ENCODE measurements around the gene FIGNL1. TPM values are rescaled to one million over a fixed set of nuclear protein-coding genes. Genes with fewer than 3 reads are reported as not detected.

The FIGNL1 gene
- total and polyA plus RNA-seq, 2 of the 4 experiments (the other 2 are of a cell fraction), result 8.2 to 27.1 TPM

DNA sequence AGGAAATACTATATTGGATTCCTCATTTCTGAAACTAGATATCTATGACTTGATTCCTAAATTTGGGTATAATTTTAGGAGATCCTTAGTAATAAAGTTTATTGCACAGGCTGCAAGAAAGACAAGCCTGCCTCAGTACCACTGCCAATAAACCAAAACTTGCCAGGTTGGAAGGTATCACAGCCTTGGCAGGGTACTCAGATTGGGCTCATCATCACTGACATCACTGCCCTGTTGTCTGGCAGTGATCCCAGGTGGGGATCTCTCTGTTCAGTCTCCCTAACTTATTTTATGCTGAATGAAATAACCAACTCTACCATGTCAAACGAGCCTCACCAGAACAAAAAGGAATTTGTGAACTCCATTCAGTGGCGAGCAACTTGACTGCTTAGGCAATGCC lies 18.8 kb downstream of the FIGNL1 start:
- H2AK5ac ChIP-seq (ENCODE audit: low read depth, low read length), result no peak overlapping the region
- no peaks in the 10 kb centered on the region for H3K9me3 ChIP-seq (ENCODE audit: control insufficient read depth, insufficient read depth, low read length)
- no peaks in the 10 kb centered on the region for H3K79me1 ChIP-seq (ENCODE audit: low read depth in 1 of 2, low read length in 2 of 2)
- H3K23ac ChIP-seq (ENCODE audit: low read depth, low read length), result no peak overlapping the region
- H3K4me2 ChIP-seq (ENCODE audit: low read depth, low read length), result no peak overlapping the region
- WGBS, 2 experiments (ENCODE audit: extremely low coverage in 2 of 2, insufficient read length in 1 of 2), result no CpG with 5 or more reads among the region's 2 CpGs
- no peak overlapping the region for H4K8ac ChIP-seq (ENCODE audit: low read depth in 2 of 2, low read length in 2 of 2)
- H2AK9ac ChIP-seq (replicated peaks; ENCODE audit: low read depth, low read length, poor library complexity), result no peak overlapping the region
- H2BK20ac ChIP-seq (ENCODE audit: low read depth, low read length), result no peak overlapping the region
- ChIA-PET POLR2A (ENCODE audit: unreplicated experiment) (no interaction called here), CTCF (no interaction called here)
- no peak for ATAC-seq (ENCODE audit: low read depth)
- no peaks in the 10 kb centered on the region for H3K27me3 ChIP-seq (ENCODE audit: control insufficient read depth, insufficient read depth, low read length)
- no peak overlapping the region for H2AFZ ChIP-seq (replicated peaks; ENCODE audit: low read length, poor library complexity)
- no peak overlapping the region for H3K18ac ChIP-seq (ENCODE audit: low read depth, low read length)
- no peak overlapping the region for H3K56ac ChIP-seq (ENCODE audit: extremely low read depth, insufficient read depth, low read length)
- no peak overlapping the region for H2BK120ac ChIP-seq (ENCODE audit: low read depth, low read length)
- no TSS peak for BruUV-seq (replicated peaks)
- H3K4ac ChIP-seq (ENCODE audit: low read depth, low read length), result no peak overlapping the region
- intact Hi-C loops (cut with micrococcal nuclease) (no loop called here), in situ Hi-C loops (cut with MboI; ENCODE audit: low sequenced_read_pairs) (no loop called here), dilution Hi-C loops (cut with HindIII; ENCODE audit: low sequenced_read_pairs, unreplicated experiment) (no loop called here)
- no peak overlapping the region for H3K4me3 ChIP-seq (ENCODE audit: insufficient read depth, low read depth, low read length)
- H4K20me1 ChIP-seq (ENCODE audit: insufficient read depth, low read length), result no peaks in the 10 kb centered on the region
- H3K9me1 ChIP-seq (ENCODE audit: insufficient read depth, low read length), result peaks cover 5% of the 10 kb centered on the region; the same call in 1 of the 2 replicates
- no peak for TF ChIP-seq CEBPB (IDR thresholded peaks at IDR 0.05; ENCODE audit: low read depth, low read length)
- no peak for TF ChIP-seq CTCF (conservative IDR thresholded peaks at IDR 0.05; ENCODE audit: low read depth, low read length)
- TF ChIP-seq RCOR1 (IDR thresholded peaks at IDR 0.05; ENCODE audit: insufficient replicate concordance, low read length), result no peak
- TF ChIP-seq POLR2A (IDR thresholded peaks at IDR 0.05; ENCODE audit: low read depth, low read length), result no peak
- TF ChIP-seq SMC3 (IDR thresholded peaks at IDR 0.05; ENCODE audit: low read depth, low read length), result no peak
- TF ChIP-seq, protein P1, sequence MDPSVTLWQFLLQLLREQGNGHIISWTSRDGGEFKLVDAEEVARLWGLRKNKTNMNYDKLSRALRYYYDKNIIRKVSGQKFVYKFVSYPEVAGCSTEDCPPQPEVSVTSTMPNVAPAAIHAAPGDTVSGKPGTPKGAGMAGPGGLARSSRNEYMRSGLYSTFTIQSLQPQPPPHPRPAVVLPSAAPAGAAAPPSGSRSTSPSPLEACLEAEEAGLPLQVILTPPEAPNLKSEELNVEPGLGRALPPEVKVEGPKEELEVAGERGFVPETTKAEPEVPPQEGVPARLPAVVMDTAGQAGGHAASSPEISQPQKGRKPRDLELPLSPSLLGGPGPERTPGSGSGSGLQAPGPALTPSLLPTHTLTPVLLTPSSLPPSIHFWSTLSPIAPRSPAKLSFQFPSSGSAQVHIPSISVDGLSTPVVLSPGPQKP (IDR thresholded peaks at IDR 0.05; ENCODE audit: borderline replicate concordance, low read depth, low read length), result no peak
- TF ChIP-seq MXI1 (IDR thresholded peaks at IDR 0.05; ENCODE audit: borderline replicate concordance, low read depth, low read length), result no peak
- no peak for TF ChIP-seq RAD21 (IDR thresholded peaks at IDR 0.05; ENCODE audit: low read length)
- TF ChIP-seq RFX5 (IDR thresholded peaks at IDR 0.05; ENCODE audit: low read depth, low read length), result no peak
- no peak for TF ChIP-seq MAZ (IDR thresholded peaks at IDR 0.05; ENCODE audit: borderline replicate concordance, low read depth, low read length)
- no peak for TF ChIP-seq BHLHE40 (IDR thresholded peaks at IDR 0.05; ENCODE audit: low read depth, low read length)
- H4K91ac ChIP-seq (ENCODE audit: insufficient read depth, low read depth, low read length), result no peak overlapping the region
- H2BK5ac ChIP-seq (ENCODE audit: low read depth, low read length, poor library complexity, severe bottlenecking), result no peak overlapping the region
- no peak overlapping the region for H3K9ac ChIP-seq (ENCODE audit: low read depth, low read length)
- H3K14ac ChIP-seq (replicated peaks; ENCODE audit: low read depth, low read length), result no peak overlapping the region
- H2BK15ac ChIP-seq (ENCODE audit: low read depth, low read length), result no peak overlapping the region
- H3K36me3 ChIP-seq (ENCODE audit: control insufficient read depth, insufficient read depth, low read length), result no peaks in the 10 kb centered on the region
- H3K4me1 ChIP-seq (ENCODE audit: control insufficient read depth, insufficient read depth, low read length), result peaks cover 2% of the 10 kb centered on the region; the same call in 1 of the 2 replicates
- no peak overlapping the region for H3K27ac ChIP-seq (ENCODE audit: insufficient read depth, low read length)
- H4K5ac ChIP-seq (ENCODE audit: low read depth, low read length), result no peak overlapping the region
- DNase-seq, result no peak
